ENCODE data around the gene SORCS1. TPM values are rescaled to one million over a fixed set of nuclear protein-coding genes. Genes with fewer than 3 reads are reported as not detected.

SORCS1 gene
- total and polyA plus RNA-seq, 2 donors (not counting 1 experiment from before 2014, with no cell fraction given) = under 0.01 to 0.01 TPM

GRCh38 chr10:106582291-106582690, 582.2 kb downstream of the SORCS1 start:
- Histone ChIP-seq H3K4me3 (replicated peaks in 1 of 4; ENCODE audit: control extremely low read depth in 1 of 4, insufficient read depth in 1 of 4, low read depth in 3 of 4, low read length in 4 of 4) (no peak overlapping the region), H3K4me1 (ENCODE audit: control insufficient read depth, extremely low read depth, insufficient read depth, low read length) (no peaks in the 10 kb centered on the region), H2AFZ (ENCODE audit: low read length) (peak overlapping the region; percentile 58), H3K9ac (ENCODE audit: insufficient read depth, low read length) (no peak overlapping the region), H3K36me3 (ENCODE audit: control insufficient read depth, insufficient read depth, low read length) (no peaks in the 10 kb centered on the region), H3K27ac (ENCODE audit: insufficient read depth, low read length) (no peak overlapping the region), H3K27me3 (ENCODE audit: control insufficient read depth, insufficient read depth, low read length) (no peaks in the 10 kb centered on the region), H3K79me2 (ENCODE audit: control insufficient read depth, insufficient read depth, low read length) (no peaks in the 10 kb centered on the region), H4K20me1 (ENCODE audit: control insufficient read depth, extremely low read depth, insufficient read depth, low read length) (no peaks in the 10 kb centered on the region), H3K9me3 (ENCODE audit: control insufficient read depth, insufficient read depth, low read depth, low read length) (no peaks in the 10 kb centered on the region), H3K4me2 (ENCODE audit: extremely low read depth, insufficient read depth, low read length) (no peak overlapping the region)
- TF ChIP-seq EZH2 (IDR thresholded peaks at IDR 0.05; ENCODE audit: low read length, missing control alignments) (no peak), CTCF (conservative IDR thresholded peaks at IDR 0.05 in 1 of 2, IDR thresholded peaks at IDR 0.05 in 1 of 2; ENCODE audit: low read depth in 1 of 2, low read length in 2 of 2) (no peak)
- peak in 1 of 2 donors; percentile 22 for DNase-seq (ENCODE audit: low read depth in 2 of 2)

- H3K4me3 ChIP-seq (replicated peaks in 1 of 4; ENCODE audit: control extremely low read depth in 1 of 4, insufficient read depth in 1 of 4, low read depth in 3 of 4, low read length in 4 of 4) = no peak overlapping the region
- H4K20me1 ChIP-seq (ENCODE audit: control insufficient read depth, extremely low read depth, insufficient read depth, low read length) = no peaks in the 10 kb centered on the region
- no peaks in the 10 kb centered on the region for H3K4me1 ChIP-seq (ENCODE audit: control insufficient read depth, extremely low read depth, insufficient read depth, low read length)
- H2AFZ ChIP-seq (ENCODE audit: low read length) = no peak overlapping the region
- H3K79me2 ChIP-seq (ENCODE audit: control insufficient read depth, insufficient read depth, low read length) = no peaks in the 10 kb centered on the region
- no peak for TF ChIP-seq EZH2 (IDR thresholded peaks at IDR 0.05; ENCODE audit: low read length, missing control alignments)
- no peak for TF ChIP-seq CTCF (conservative IDR thresholded peaks at IDR 0.05 in 1 of 2, IDR thresholded peaks at IDR 0.05 in 1 of 2; ENCODE audit: low read depth in 1 of 2, low read length in 2 of 2)
- no peaks in the 10 kb centered on the region for H3K27me3 ChIP-seq (ENCODE audit: control insufficient read depth, insufficient read depth, low read length)
- H3K9ac ChIP-seq (ENCODE audit: insufficient read depth, low read length) = no peak overlapping the region
- no peaks in the 10 kb centered on the region for H3K9me3 ChIP-seq (ENCODE audit: control insufficient read depth, insufficient read depth, low read depth, low read length)
- no peak for DNase-seq (ENCODE audit: low read depth in 2 of 2)
- no peak overlapping the region for H3K4me2 ChIP-seq (ENCODE audit: extremely low read depth, insufficient read depth, low read length)
- H3K36me3 ChIP-seq (ENCODE audit: control insufficient read depth, insufficient read depth, low read length) = no peaks in the 10 kb centered on the region
- H3K27ac ChIP-seq (ENCODE audit: insufficient read depth, low read length) = no peak overlapping the region
Measured at GRCh38 chr10:106577756-106578155, 586.8 kb downstream of the SORCS1 start.

- Histone ChIP-seq H3K9ac (ENCODE audit: insufficient read depth, low read length) (no peak overlapping the region), H3K79me2 (ENCODE audit: control insufficient read depth, insufficient read depth, low read length) (no peaks in the 10 kb centered on the region), H3K27me3 (ENCODE audit: control insufficient read depth, insufficient read depth, low read length) (no peaks in the 10 kb centered on the region), H3K27ac (ENCODE audit: insufficient read depth, low read length) (no peak overlapping the region), H4K20me1 (ENCODE audit: control insufficient read depth, extremely low read depth, insufficient read depth, low read length) (no peaks in the 10 kb centered on the region), H2AFZ (ENCODE audit: low read length) (no peak overlapping the region), H3K36me3 (ENCODE audit: control insufficient read depth, insufficient read depth, low read length) (no peaks in the 10 kb centered on the region), H3K4me2 (ENCODE audit: extremely low read depth, insufficient read depth, low read length) (no peak overlapping the region), H3K9me3 (ENCODE audit: control insufficient read depth, insufficient read depth, low read depth, low read length) (no peaks in the 10 kb centered on the region), H3K4me3 (replicated peaks in 1 of 4; ENCODE audit: control extremely low read depth in 1 of 4, insufficient read depth in 1 of 4, low read depth in 3 of 4, low read length in 4 of 4) (no peak overlapping the region), H3K4me1 (ENCODE audit: control insufficient read depth, extremely low read depth, insufficient read depth, low read length) (no peaks in the 10 kb centered on the region)
- TF ChIP-seq CTCF (conservative IDR thresholded peaks at IDR 0.05 in 1 of 2, IDR thresholded peaks at IDR 0.05 in 1 of 2; ENCODE audit: low read depth in 1 of 2, low read length in 2 of 2) (no peak), EZH2 (IDR thresholded peaks at IDR 0.05; ENCODE audit: low read length, missing control alignments) (no peak)
- DNase-seq (ENCODE audit: low read depth in 2 of 2) = peak; percentile 36 to 52
Measured at GRCh38 chr10:106577266-106577665, 587.2 kb downstream of the SORCS1 start.
